ENCODE data around the gene ARHGAP44.

Gene ARHGAP44

DNA sequence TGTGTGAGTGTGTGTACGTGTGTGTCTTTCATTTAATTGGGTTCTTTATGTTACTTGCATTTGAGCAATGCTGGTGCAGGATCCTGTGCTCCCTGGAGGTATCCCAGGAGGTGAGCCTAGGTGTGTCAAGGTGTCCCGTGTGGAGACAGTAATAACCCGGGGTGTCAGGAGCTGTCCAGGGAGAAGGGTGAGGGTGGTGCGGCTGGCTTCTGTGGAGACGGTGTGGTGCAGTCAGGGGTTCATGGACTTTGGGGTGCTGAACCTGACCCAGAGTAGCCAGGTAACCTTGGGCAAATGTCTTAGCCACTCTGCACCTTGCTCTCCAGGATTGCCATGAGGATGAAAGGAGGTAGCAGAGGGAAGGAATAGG lies 235.9 kb downstream of the ARHGAP44 start:
- DNase-seq (ENCODE audit: low read depth in 2 of 2) = no peak

DNA sequence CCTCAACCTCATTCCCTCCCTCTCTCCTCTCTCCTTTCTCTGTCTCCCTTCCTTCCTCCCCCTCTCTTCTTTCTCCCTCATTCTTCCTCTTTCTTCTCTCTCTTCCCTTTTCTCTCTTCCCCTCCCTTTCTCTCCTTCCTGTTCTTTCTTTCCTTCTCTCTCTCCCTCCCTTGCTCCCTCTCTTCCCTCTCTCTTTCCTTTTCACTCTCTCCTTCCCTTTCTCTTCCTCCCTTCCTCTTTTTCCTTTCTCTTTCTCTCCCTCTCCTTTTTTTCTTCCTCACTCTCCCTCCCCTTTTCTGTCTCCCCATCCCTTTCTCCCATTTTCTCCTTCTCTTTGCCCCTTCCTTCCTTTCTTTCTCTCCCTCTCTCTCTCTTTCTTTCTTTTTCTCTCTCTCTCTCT lies 236.4 kb downstream of the ARHGAP44 start:
- no peak for DNase-seq (ENCODE audit: low read depth in 2 of 2)

DNA sequence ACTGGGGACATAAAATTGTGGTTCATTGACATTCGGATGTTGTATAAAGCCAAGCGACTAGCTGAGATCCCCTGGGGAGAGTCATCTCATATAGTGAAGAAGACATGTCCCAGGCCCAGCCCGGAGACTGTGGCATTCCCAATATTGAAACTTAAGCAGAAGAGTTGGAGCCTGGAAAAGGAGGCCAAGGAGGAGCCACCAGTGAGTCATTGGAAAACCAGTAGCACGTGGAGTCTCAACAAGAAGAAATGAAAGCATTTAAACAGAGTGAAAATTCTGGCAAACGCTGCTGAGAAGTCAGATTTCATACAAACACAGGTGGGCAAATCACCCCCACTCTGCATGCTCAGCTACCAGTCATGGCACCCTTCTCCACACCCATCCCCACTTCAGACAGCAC lies 237.9 kb downstream of the ARHGAP44 start:
- DNase-seq (ENCODE audit: low read depth in 2 of 2) = no peak

DNA sequence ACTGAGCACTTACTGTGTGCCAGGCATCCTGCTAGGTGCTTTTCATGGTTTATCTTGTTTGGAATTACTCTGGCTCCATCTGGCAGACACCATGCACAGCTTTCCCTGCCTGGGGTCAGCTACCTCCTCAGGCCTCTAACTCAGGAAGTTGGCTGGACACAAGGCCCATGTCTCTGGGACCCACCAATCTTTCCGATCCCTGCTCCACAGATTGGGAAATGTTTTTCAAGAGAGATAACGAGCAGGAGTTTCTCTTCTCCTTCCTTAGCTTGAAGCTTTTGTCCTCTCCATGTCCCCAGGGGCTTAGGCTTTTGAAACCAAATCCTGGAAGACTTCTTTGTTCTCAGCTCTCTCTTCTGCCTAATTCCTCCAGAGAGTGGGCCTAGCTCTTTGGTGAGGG lies 240.0 kb downstream of the ARHGAP44 start:
- no peak for DNase-seq (ENCODE audit: low read depth in 2 of 2)

DNA sequence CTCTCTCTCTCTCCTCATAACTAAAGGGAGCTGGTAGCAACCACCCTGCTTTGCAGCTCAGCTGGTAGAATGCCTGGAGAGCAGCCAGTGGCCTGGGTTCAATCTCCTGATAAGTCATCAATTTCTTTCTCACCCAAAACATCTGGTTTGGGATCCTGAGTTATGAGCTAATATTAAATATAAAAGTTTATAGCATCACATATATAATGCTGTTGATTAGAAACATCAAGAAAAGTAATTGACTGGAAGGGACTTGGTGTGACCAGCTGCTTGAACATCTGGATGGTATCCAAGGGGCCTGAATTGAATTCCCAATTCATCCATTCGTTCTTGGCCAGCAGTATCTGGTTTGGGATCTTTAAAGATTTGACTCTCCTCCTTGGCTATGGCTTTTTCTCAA lies 240.8 kb downstream of the ARHGAP44 start:
- DNase-seq (ENCODE audit: low read depth in 2 of 2) = no peak

DNA sequence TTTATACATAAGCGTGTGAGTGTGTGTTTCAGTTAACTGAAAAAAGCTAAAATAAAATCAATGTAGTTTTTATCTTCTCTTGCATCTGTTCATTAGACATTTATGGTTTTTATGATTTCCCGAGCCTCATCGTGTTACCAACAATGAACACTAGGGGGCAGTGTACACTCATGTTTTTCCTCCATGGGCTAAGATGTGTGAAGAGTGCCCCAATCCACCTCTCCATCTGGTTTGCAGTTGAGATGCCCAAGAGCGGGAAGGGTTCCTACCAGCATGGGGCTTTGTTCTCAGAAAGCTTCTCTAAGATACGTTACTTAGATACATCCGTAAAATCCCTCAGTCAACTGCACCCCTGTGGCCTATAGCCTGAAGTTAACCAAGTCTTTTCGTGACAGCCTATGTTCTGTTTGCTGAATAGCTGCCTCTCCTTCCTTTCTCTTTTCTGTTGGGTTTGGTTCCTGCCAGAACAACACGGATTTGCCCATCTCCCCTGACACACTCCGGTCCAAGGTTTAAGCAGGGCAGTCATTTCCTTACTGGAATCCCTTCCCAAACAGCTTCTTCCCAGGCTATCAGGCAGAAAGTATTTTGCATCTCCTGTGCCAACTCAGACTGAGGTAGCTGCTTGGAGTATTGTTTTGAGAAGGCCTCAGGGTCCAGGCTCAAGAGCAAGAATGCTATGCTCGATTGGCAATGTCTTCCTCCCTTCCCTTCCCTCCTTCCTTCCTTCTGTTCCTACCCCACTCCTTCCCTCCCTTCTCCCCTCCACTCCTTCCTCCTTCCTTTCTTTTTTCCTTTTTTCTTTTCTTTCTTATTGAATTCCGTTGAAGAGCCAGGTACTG lies 241.4 kb downstream of the ARHGAP44 start:
- DNase-seq (ENCODE audit: low read depth in 2 of 2) = no peak

DNA sequence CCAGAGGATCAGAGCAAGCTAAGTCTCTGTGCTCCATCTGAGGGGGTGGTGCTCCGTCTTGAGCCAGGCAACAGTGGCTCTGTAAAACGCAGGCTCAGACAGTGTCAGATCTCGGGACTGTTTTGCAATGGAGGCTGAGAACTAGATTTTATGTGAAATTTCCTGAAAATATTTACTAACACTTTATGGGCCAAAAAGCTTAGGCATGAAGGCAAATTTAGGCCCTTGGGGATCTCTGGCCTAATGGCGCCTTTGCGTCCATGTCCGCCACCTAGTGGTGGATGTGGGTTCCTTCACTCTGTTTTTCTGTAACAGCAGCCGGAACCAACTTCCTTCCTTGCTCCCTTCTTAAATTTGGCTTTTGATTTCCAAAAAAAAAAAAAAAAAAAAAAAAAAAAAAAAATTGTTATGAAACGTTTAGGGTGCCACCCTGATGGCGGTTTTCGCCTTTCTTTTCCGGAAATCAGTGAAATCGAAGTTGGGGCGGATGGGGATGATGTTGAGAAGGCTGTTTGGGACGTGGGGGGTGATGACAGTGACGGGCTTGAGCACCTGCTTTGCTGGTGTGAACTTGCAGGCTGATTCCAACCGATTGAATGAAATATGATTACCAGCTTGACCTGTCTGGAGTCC lies 242.5 kb downstream of the ARHGAP44 start:
- DNase-seq (ENCODE audit: low read depth in 2 of 2) = peak in 1 of 2 donors; percentile 9

DNA sequence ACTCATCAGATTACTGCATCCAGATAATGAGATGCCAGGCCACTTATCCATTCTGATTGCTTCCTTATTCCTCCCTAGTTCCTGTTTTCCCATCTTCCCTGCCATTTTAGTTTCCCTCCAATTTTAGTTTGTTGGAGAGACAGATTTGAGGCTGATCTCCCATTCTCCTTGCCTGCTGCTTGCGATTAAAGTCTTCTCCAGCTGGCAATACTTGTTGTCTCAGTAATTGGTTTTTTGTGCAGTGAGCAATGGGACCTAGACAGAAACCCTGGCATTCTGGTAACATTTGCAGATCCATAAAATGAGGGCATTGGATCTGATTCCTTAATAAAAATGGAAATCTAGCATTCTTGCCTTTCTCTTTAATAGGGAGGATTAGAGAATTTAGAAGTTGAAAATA lies 246.1 kb downstream of the ARHGAP44 start:
- no peak for DNase-seq (ENCODE audit: low read depth in 2 of 2)

DNA sequence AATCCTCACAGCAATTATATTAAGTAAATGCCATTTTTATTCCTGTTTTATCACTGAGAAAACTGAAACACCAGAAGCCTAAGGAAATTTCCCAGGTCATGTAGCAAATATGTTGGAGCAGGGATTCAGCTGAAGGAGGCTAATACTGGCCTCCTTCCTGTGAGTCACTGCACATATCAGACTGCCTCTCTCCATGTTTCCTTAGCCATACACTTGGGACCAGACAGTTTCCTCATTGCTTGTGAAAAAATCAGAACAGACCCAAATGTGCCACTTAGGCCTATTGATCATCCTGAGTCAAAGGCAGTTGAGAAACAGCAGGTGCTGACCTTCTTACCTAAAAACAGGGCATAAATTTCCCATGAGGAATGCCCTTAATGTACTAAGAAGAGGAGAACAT lies 247.5 kb downstream of the ARHGAP44 start:
- DNase-seq (ENCODE audit: low read depth in 2 of 2) = no peak

DNA sequence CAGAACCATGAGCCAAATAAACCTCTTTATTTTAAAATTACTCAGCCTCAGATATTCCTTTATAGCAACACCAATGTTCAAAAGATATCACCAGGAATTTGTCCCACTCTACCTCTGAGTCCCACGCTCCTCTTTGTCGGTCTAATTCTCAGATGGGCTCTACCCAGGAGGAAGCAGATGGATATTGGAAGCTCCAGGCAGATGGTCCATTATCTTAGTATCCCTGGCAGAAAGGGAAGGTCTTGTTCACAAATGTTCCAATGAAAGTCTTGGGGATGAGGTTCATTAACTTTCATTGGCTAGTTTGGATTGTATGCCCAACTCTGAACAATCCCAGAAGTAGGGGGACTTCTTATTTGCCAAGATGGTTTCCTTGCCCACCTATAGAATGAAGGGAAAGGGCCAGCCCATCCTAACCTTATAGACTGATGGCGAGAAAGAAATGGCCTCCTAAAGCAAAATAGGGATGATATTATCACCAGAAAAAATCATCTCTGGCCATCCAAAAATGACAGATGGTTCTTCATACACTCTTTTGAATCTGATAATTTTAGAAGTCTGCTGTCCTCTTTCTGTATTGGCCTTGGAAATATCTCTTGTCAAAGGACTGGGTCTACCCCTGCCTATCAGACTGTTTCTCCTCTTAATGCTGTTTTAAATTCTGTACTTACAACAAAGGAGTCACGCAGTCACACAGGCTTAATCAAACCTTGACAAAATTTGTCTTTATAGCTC lies 249.8 kb downstream of the ARHGAP44 start:
- no peak for DNase-seq (ENCODE audit: low read depth in 2 of 2)
